MCF 10A (cell line): ENCODE data around the gene PRSS33. TPM values are rescaled to one million over a fixed set of nuclear protein-coding genes. Genes with fewer than 3 reads are reported as not detected.
A peak's percentile ranks its signal among the peaks of the same experiment; 100 is the strongest.

Experiments used
- BruUV-seq: library from RNA; stranded (reverse); fragments of 400-500 nt; replicated peaks from 2 replicates; lab custom pipeline; 2021; lab: Mats Ljungman, UMichigan
- CTCF ChIA-PET: fragments of 300-600 bp; sonication (Branson Sonifier 250); formaldehyde crosslinking; extraction: SDS; loops from one replicate; lab custom pipeline; 2021; ENCODE audit warnings: antibody characterized with exemption, inconsistent platforms; lab: Yijun Ruan, JAX
- POLR2A ChIA-PET: fragments of 300-600, 350-650 bp; sonication (Branson Sonifier 250); formaldehyde crosslinking; extraction: SDS; loops from one replicate; lab custom pipeline; 2020; ENCODE audit warnings: antibody characterized with exemption, inconsistent platforms; lab: Yijun Ruan, JAX
- DNase-seq: peaks from one replicate; pipeline ENCODE4 v3.0.0-alpha.2; 2018; ENCODE audit not compliant: unreplicated experiment
- H3K27ac Mint-ChIP-seq: one replicate; pipeline ENCODE4 v1.8.0; 2022; ENCODE audit warnings: mild to moderate bottlenecking, low read depth, mixed read lengths; ENCODE audit not compliant: unreplicated experiment
- H3K27me3 Mint-ChIP-seq: one replicate; pipeline ENCODE4 v1.8.0; 2022; ENCODE audit warnings: mixed read lengths; ENCODE audit not compliant: insufficient read depth, unreplicated experiment
- H3K36me3 Mint-ChIP-seq: one replicate; pipeline ENCODE4 v1.8.0; 2022; ENCODE audit warnings: mild to moderate bottlenecking, moderate library complexity, mixed read lengths; ENCODE audit not compliant: insufficient read depth, unreplicated experiment
- H3K4me1 Mint-ChIP-seq: one replicate; pipeline ENCODE4 v1.8.0; 2022; ENCODE audit warnings: mixed read lengths; ENCODE audit not compliant: insufficient read depth, unreplicated experiment
- H3K4me3 Mint-ChIP-seq: one replicate; pipeline ENCODE4 v1.8.0; 2022; ENCODE audit warnings: mild to moderate bottlenecking, moderate library complexity, mixed read lengths; ENCODE audit not compliant: unreplicated experiment
- H3K9me3 Mint-ChIP-seq: one replicate; pipeline ENCODE4 v1.8.0; 2022; ENCODE audit warnings: mixed read lengths; ENCODE audit not compliant: unreplicated experiment
- intact Hi-C: fragments of 100-400 bp; cut with micrococcal nuclease; formaldehyde crosslinking; loops from 2 replicates; pipeline ENCODE4 v1.14.1; 2022
- total RNA-seq: library from RNA; stranded (reverse); gene quantifications from 2 replicates; pipeline ENCODE4 v1.2.3, GENCODE V29; 2022
- TF ChIP-seq, protein P1 (sequence below): fragments of 200-600 bp; IDR thresholded peaks from one replicate; pipeline ENCODE4 v1.8.0; 2022; ENCODE audit warnings: antibody characterized with exemption, mild to moderate bottlenecking; ENCODE audit not compliant: unreplicated experiment

The PRSS33 gene
- total RNA-seq, 1 experiment from 2014 or later = not detected

DNA sequence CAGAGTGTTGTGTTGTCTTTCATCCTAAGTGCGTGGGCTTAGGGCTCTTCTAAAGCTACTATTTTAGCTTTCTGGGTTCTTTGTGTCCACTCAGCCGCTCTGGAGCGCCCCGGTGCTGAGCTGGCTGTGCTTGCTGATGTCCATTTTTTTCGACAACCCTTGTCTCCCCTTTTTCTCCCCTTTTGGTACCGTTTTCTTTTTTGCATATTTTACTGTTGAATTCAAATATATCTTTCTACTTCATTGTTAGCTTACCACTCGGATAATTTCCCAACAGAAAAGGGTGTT, 33.7 kb downstream of the PRSS33 start:
- Mint-ChIP-seq H3K4me1 (peaks cover 50% of the 10 kb centered on the region), H3K4me3 (peak overlapping the region; percentile 89), H3K36me3 (peaks cover 73% of the 10 kb centered on the region), H3K27ac (peak overlapping the region; percentile 99), H3K9me3 (no peaks in the 10 kb centered on the region), H3K27me3 (no peaks in the 10 kb centered on the region)
- ChIA-PET POLR2A (interaction anchor here (0.6 to 6.4 kb wide), 20 partner anchors 8 to 585 kb away, joined by 3 to 190 read pairs (median 5); partner anchors contain the start of genes ELOB, FLYWCH1, FLYWCH2 and KCTD5), CTCF (interaction anchor here (0.6 to 3.4 kb wide), 7 partner anchors 13 to 167 kb away, joined by 3 to 15 read pairs (median 4); no protein-coding TSS in a partner anchor)
- DNase-seq = no peak
- TF ChIP-seq, protein P1, sequence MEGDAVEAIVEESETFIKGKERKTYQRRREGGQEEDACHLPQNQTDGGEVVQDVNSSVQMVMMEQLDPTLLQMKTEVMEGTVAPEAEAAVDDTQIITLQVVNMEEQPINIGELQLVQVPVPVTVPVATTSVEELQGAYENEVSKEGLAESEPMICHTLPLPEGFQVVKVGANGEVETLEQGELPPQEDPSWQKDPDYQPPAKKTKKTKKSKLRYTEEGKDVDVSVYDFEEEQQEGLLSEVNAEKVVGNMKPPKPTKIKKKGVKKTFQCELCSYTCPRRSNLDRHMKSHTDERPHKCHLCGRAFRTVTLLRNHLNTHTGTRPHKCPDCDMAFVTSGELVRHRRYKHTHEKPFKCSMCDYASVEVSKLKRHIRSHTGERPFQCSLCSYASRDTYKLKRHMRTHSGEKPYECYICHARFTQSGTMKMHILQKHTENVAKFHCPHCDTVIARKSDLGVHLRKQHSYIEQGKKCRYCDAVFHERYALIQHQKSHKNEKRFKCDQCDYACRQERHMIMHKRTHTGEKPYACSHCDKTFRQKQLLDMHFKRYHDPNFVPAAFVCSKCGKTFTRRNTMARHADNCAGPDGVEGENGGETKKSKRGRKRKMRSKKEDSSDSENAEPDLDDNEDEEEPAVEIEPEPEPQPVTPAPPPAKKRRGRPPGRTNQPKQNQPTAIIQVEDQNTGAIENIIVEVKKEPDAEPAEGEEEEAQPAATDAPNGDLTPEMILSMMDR = no peak
- BruUV-seq = no TSS peak
- intact Hi-C loops = loop anchor here (2.0 kb wide), 1 partner anchor 15 kb away; no protein-coding TSS in a partner anchor

DNA sequence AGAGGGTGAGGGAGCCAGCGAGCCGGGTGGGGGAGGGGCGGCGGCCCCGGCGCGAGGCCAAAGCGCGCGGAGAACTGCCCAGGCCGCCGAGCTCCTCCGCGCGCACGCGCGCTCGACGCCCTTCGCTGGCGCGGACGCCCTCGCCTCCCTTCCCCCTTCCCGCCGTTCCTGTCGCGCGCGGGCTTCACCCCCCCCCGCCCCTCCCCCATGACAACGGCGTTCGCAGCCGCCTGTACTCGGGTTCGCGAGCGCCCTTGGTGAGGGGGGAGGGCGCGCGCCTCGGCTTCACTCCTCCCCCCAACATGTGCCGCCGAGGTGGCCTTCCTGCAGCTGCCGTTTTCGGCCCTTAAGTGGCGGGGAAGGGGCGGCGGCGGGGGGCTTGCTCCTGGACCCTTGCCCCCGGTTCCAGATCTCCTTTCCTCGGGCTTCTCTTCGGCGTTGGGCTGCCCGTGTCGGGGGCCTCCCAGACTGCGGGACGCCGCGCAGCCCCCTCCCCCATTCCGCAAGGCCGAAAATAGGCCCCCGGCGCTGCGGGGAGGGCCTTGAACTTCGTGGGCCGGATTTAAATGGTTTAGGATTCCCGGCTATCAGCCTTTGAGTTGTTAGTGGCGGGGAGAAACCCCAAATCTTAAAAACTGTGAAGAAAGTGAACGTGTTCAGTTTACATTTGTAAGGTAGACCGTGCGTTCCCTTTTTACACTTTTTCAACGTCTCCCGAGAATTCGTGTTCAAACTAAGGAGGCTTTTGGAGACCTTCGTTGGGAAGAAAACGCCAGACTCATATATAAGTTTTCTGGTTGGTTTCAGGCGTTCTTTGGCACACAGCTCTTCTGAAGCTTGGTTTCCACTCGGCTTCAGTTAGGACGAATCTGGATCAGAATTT, 34.3 kb downstream of the PRSS33 start:
- peaks cover 67% of the 10 kb centered on the region for H3K36me3 Mint-ChIP-seq
- peak; percentile 74 for DNase-seq

DNA sequence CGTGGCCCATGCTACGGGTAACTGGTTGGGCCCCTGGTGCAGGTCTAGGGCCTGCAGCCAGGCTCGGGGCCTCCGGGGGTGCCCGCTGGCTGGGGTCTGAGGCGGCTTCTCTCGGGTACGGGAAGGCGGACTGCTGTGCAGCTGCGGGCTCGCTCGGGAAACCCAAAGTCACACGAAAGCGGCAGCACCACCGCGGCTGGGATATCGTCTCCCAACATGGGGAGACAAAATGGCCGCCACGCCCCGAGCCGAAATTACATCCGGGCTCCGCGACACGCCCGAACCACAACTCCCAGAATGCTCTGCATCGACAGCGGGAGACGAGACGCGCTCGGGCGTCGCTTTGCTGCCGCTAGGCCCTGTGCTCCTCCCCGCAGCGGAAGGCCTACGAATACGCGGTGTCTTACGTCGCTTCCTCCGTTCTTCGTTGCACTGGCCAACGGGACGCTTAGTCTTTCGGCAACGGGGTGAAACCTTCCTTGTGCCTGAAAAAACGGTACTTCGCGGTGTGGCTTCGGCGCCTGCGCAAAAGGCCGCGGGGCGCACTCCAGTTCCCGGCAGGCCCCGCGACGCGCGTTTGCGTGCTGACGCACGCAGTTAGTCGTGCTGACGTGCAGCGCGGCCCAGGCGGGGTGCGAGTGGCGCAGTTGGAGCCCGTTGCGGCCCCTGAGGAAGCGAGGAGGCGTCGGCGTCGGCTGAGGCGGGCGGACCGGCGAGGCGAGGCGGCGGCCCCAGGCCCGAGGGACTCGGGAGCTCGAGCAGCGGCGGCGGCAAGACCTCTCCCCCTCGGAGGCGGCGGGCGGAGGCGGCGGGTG, 35.1 kb downstream of the PRSS33 start, which contains the start of gene SRRM2:
TSS of gene SRRM2 (plus strand) at position 604 of the 815 bp plus-strand sequence. CDS start 3,727 bp downstream, outside the sequence.
- H3K27me3 Mint-ChIP-seq = no peaks in the 10 kb centered on the region
- H3K9me3 Mint-ChIP-seq = no peaks in the 10 kb centered on the region
- TF ChIP-seq, protein P1 = no peak
- BruUV-seq = no TSS peak
- peaks cover 59% of the 10 kb centered on the region for H3K36me3 Mint-ChIP-seq
- intact Hi-C loops = loop anchor here (2.0 kb wide), 1 partner anchor 17 kb away; no protein-coding TSS in a partner anchor
- H3K4me3 Mint-ChIP-seq = peak within 1 kb of the TSS; percentile 89
- H3K4me1 Mint-ChIP-seq = peaks cover 35% of the 10 kb centered on the region
- CTCF ChIA-PET = interaction anchor here (0.6 to 3.4 kb wide), 4 partner anchors 13 to 102 kb away, joined by 3 to 15 read pairs (median 4); no protein-coding TSS in a partner anchor
- POLR2A ChIA-PET = interaction anchor here (0.6 to 6.4 kb wide), 31 partner anchors 10 to 1075 kb away, joined by 3 to 190 read pairs (median 5); partner anchors contain the start of genes ELOB, FLYWCH1, FLYWCH2 and KCTD5
- DNase-seq = peak; percentile 95
- H3K27ac Mint-ChIP-seq = peak within 1 kb of the TSS; percentile 99

More for the DNA sequence above, 34.3 kb downstream of the PRSS33 start:
- H3K4me3 Mint-ChIP-seq = peak overlapping the region; percentile 89
- H3K27ac Mint-ChIP-seq = peak overlapping the region; percentile 99
- ChIA-PET CTCF (interaction anchor here (0.6 to 3.4 kb wide), 7 partner anchors 13 to 115 kb away, joined by 3 to 15 read pairs (median 4); no protein-coding TSS in a partner anchor), POLR2A (interaction anchor here (0.6 to 6.4 kb wide), 32 partner anchors 9 to 1075 kb away, joined by 3 to 190 read pairs (median 4); partner anchors contain the start of genes ELOB, FLYWCH1, FLYWCH2 and KCTD5)
- BruUV-seq = no TSS peak
- no peaks in the 10 kb centered on the region for H3K27me3 Mint-ChIP-seq
- H3K4me1 Mint-ChIP-seq = peaks cover 44% of the 10 kb centered on the region
- TF ChIP-seq, protein P1 = no peak
- intact Hi-C loops = loop anchor here (2.0 kb wide), 1 partner anchor 16 kb away; no protein-coding TSS in a partner anchor
- no peaks in the 10 kb centered on the region for H3K9me3 Mint-ChIP-seq
